ENCODE measurements around the gene C2orf72. TPM values are rescaled to one million over a fixed set of nuclear protein-coding genes. Genes with fewer than 3 reads are reported as not detected.

Gene C2orf72
- total and polyA plus RNA-seq, 2 of the 4 experiments (the other 2 are of a cell fraction), result 0.09 to 0.18 TPM

DNA sequence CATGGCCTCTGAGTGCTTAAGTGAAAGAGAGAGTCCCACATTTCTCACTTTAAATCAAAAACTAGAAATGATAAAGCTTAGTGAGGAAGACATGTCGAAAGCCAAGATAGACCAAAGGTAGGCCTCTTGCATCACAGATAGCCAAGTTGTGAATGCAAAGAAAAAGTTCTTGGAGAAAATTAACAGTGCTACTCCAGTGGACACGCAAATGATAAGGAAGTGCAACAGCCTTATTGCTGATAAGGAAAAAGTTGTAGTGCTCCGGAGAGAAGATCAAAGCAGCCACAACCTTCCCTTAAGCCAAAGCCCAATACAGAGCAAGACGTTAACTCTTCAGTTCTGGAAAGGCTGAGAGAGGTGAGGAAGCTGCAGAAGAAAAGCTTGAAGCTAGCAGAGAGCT lies 51.4 kb downstream of the C2orf72 start:
- no peak overlapping the region for H2BK15ac ChIP-seq (ENCODE audit: low read depth, low read length)
- H4K5ac ChIP-seq (ENCODE audit: low read depth, low read length), result no peak overlapping the region
- H2BK20ac ChIP-seq (ENCODE audit: low read depth, low read length), result no peak overlapping the region
- no peaks in the 10 kb centered on the region for H3K27me3 ChIP-seq (ENCODE audit: control insufficient read depth, insufficient read depth, low read length)
- BruUV-seq (replicated peaks), result no TSS peak
- dilution Hi-C loops (cut with HindIII; ENCODE audit: low sequenced_read_pairs, unreplicated experiment) (no loop called here), in situ Hi-C loops (cut with MboI; ENCODE audit: low sequenced_read_pairs) (no loop called here), intact Hi-C loops (cut with micrococcal nuclease) (no loop called here)
- H2BK5ac ChIP-seq (ENCODE audit: low read depth, low read length, poor library complexity, severe bottlenecking), result no peak overlapping the region
- no peak overlapping the region for H4K8ac ChIP-seq (ENCODE audit: low read depth in 2 of 2, low read length in 2 of 2)
- H3K27ac ChIP-seq (ENCODE audit: insufficient read depth, low read length), result no peak overlapping the region
- TF ChIP-seq MAZ (IDR thresholded peaks at IDR 0.05; ENCODE audit: borderline replicate concordance, low read depth, low read length), result no peak
- no peak for TF ChIP-seq SMC3 (IDR thresholded peaks at IDR 0.05; ENCODE audit: low read depth, low read length)
- no peak for TF ChIP-seq RAD21 (IDR thresholded peaks at IDR 0.05; ENCODE audit: low read length)
- TF ChIP-seq NFE2L2 (IDR thresholded peaks at IDR 0.05; ENCODE audit: low read depth, low read length), result no peak
- TF ChIP-seq, protein P1, sequence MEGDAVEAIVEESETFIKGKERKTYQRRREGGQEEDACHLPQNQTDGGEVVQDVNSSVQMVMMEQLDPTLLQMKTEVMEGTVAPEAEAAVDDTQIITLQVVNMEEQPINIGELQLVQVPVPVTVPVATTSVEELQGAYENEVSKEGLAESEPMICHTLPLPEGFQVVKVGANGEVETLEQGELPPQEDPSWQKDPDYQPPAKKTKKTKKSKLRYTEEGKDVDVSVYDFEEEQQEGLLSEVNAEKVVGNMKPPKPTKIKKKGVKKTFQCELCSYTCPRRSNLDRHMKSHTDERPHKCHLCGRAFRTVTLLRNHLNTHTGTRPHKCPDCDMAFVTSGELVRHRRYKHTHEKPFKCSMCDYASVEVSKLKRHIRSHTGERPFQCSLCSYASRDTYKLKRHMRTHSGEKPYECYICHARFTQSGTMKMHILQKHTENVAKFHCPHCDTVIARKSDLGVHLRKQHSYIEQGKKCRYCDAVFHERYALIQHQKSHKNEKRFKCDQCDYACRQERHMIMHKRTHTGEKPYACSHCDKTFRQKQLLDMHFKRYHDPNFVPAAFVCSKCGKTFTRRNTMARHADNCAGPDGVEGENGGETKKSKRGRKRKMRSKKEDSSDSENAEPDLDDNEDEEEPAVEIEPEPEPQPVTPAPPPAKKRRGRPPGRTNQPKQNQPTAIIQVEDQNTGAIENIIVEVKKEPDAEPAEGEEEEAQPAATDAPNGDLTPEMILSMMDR (conservative IDR thresholded peaks at IDR 0.05; ENCODE audit: low read depth, low read length), result no peak
- no peak overlapping the region for H3K4me2 ChIP-seq (ENCODE audit: low read depth, low read length)
- H3K4me3 ChIP-seq (ENCODE audit: insufficient read depth, low read depth, low read length), result no peak overlapping the region
- no peaks in the 10 kb centered on the region for H3K4me1 ChIP-seq (ENCODE audit: control insufficient read depth, insufficient read depth, low read length)
- H3K79me1 ChIP-seq (ENCODE audit: low read depth in 1 of 2, low read length in 2 of 2), result peaks cover 10 to 20% of the 10 kb centered on the region in 2 experiments
- no peak overlapping the region for H3K56ac ChIP-seq (ENCODE audit: extremely low read depth, insufficient read depth, low read length)
- DNase-seq (no peak), ATAC-seq (ENCODE audit: low read depth) (no peak)
- no peaks in the 10 kb centered on the region for H4K20me1 ChIP-seq (ENCODE audit: insufficient read depth, low read length)
- H4K91ac ChIP-seq (ENCODE audit: insufficient read depth, low read depth, low read length), result no peak overlapping the region
- CTCF ChIA-PET, result interaction anchor here (1.1 kb wide), 1 partner anchor 14 kb away, joined by 3 read pairs; no protein-coding TSS in a partner anchor
- no peak overlapping the region for H3K18ac ChIP-seq (ENCODE audit: low read depth, low read length)
- POLR2A ChIA-PET (ENCODE audit: unreplicated experiment), result interaction anchor here (0.5 kb wide), 1 partner anchor 419 kb away, joined by 7 read pairs; no protein-coding TSS in a partner anchor
- H3K9me1 ChIP-seq (ENCODE audit: insufficient read depth, low read length), result no peaks in the 10 kb centered on the region
- H3K23ac ChIP-seq (ENCODE audit: low read depth, low read length), result no peak overlapping the region
- H3K9ac ChIP-seq (ENCODE audit: low read depth, low read length), result no peak overlapping the region
- no peak overlapping the region for H2AK5ac ChIP-seq (ENCODE audit: low read depth, low read length)
- no peak overlapping the region for H2BK120ac ChIP-seq (ENCODE audit: low read depth, low read length)
- no peak overlapping the region for H3K14ac ChIP-seq (replicated peaks; ENCODE audit: low read depth, low read length)
- H3K36me3 ChIP-seq (ENCODE audit: control insufficient read depth, insufficient read depth, low read length), result peaks cover 40% of the 10 kb centered on the region
- H3K9me3 ChIP-seq (ENCODE audit: control insufficient read depth, insufficient read depth, low read length), result no peaks in the 10 kb centered on the region
- H2AFZ ChIP-seq (replicated peaks; ENCODE audit: low read length, poor library complexity), result no peak overlapping the region
- no peak overlapping the region for H2AK9ac ChIP-seq (replicated peaks; ENCODE audit: low read depth, low read length, poor library complexity)
- H3K4ac ChIP-seq (ENCODE audit: low read depth, low read length), result no peak overlapping the region
- no CpG with 5 or more reads among the region's 4 CpGs for WGBS, 2 experiments (ENCODE audit: extremely low coverage in 2 of 2, insufficient read length in 1 of 2)

Measured in IMR-90 (cell line).